ENCODE data around the gene CDK4.

The CDK4 gene

DNA sequence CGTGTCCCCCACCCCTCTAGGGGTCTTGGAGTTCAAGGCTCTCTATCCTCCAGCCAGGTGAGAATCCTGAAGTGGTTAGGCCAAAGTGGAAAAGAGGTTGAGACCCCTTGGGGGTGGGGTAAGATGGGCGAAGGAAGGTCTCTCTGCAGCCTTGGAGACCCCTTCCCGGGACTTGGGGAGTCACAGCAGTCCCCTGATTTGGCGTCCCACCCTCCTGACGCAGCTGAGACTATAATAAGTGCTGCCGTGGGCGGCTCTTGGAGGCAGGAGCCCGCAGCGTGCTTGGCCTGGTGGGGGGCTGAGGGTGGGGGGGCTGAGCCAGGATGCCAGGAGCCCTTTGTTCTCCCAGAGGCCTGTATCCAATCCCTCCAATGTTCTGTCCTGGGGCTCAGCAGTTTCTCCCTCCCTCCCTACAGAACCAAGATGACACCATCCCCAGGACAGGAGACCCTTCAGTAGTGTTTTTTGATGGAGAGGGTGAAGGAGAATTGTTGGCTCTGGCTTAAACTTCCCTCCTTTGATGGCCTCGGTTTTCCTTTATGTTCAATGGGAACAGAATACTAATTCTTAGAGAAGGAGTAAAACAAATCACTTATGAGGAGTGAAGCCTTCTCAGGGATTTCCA lies 12.1 kb downstream of the CDK4 start:
- DNase-seq (ENCODE audit: low read depth, low spot score), result no peak

DNA sequence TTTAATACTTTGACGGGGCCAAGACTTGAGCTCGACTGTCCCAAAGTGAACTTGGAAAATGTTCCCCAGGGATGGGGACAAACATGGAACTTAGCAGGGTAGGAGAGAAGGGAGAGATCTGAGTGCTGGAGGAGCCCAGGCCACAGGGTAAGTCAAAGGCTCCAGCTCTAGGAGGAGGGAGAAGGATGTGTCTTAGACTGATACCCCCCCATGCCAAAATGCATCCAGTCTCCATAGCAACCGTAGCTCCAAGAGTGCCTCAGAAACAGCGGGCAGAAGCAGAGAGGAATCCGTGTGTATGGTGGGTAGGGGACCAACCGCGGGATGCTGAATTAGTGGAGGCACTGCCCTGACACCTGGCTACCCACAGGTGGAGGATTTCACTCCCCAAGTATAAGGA lies 12.7 kb downstream of the CDK4 start:
- DNase-seq (ENCODE audit: low read depth, low spot score), result no peak

DNA sequence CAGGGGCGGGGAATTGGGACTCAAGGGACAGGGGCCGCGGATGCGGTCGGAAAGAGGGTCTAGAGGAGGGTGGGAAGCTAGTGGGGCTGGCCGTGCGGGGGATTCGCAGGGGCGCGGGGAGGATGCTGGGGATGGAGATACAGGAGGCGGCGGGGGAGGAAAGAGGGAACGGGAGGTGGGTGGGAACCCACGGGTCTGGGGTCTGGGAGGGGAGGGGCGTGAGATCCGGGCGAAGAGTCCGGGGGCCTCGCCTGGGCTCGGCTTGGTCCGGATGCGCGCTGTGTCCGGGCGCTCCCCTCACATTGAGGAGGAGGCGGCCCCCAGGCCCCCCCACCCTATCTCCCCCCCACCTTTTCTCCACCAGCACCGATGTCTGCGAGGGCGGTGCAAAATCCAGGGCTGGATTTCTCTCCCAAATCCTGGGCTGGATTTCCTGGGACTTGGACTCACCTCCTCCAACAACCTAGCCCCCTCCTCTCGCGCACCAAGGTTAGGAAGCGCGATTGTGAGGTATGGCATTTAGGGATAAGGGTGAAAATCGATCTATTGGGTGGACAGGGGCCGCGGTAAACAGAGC lies 13.4 kb downstream of the CDK4 start, which contains the start of gene AGAP2:
TSS of gene AGAP2 (minus strand) at position 82 of the 577 bp plus-strand sequence. CDS start 496 bp downstream, outside the sequence.
- DNase-seq (ENCODE audit: low read depth, low spot score), result peak; percentile 64

DNA sequence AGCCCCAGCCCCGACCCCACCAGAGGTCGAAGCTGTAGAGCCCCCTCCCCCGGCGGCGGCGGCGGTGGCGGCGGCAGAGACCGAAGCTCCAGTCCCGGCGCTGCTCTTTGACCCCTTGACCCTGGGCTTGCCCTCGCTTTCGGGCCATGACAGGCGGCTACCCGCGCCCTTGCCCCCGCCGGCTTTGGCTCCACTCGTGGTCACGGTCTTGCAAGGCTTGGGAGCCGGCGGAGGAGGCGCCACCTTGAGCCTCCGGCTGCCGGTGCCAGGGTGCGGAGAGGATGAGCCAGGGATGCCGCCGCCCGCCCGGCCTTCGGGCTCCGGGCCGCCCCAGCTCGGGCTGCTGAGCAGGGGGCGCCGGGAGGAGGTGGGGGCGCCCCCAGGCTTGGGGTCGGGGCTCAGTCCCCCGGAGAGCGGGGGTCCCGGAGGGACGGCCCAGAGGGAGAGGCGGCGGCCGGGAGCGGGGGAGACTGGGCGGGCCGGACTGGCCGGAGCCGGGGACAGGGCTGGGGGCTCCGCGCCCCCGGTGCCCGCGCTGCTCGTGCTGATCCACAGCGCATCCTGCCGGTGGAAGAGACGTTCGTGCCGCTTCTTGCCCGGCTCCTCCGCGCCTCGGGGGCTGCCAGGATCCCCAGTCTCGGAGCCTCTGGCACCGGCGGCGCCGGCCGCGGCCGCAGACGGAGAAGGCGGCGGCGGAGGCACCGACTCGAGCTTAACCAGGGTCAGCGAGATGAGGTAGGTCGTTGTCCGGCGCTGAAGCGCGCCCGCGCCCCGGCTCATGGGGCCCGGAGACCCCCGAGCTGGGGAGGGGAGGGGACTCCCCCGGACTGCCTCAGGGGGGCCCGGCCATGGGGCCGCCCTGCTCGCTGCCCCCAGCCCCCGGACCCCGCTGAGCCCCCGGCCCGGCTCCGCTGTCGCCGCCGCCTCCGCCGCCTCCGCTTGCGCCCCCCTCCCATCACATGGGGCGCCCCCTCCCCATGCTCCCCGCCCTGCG lies 14.3 kb downstream of the CDK4 start:
- DNase-seq (ENCODE audit: low read depth, low spot score), result peak; percentile 61

DNA sequence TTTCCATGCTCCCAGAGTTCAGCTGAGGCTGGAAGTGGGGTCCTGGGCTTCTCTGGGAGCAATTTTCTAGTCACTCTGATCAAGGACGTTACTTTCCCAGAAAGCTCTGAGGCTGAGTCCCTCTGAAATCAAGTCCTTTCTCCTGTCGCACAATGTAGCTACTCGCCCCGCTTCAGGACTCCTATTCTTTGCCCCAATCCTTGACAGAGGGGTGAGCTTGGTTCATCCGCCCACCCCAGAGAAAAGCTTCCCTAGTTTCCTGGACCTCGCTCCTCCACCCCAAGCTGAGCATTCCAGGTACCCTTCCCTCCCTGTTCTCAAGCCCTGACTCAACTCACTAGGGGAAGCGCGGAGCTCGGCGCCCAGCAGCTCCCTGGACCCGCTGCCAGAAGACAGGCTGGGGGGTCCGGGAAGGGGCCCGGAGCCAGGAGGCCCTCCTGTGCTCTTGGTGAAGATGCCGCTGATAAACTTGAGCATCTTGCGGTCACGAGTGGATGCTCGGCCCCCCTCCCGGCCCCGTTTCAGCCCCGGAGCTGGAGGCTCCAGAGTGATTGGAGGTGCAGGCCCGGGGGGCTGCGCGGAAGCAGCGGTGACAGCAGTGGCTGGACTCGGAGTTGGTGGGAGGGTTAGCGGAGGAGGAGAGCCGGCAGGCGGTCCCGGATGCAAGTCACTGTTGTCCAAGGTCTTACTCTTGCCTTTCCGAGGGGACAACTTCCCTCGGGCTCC lies 15.2 kb downstream of the CDK4 start:
- peak; percentile 8 for DNase-seq (ENCODE audit: low read depth, low spot score)

DNA sequence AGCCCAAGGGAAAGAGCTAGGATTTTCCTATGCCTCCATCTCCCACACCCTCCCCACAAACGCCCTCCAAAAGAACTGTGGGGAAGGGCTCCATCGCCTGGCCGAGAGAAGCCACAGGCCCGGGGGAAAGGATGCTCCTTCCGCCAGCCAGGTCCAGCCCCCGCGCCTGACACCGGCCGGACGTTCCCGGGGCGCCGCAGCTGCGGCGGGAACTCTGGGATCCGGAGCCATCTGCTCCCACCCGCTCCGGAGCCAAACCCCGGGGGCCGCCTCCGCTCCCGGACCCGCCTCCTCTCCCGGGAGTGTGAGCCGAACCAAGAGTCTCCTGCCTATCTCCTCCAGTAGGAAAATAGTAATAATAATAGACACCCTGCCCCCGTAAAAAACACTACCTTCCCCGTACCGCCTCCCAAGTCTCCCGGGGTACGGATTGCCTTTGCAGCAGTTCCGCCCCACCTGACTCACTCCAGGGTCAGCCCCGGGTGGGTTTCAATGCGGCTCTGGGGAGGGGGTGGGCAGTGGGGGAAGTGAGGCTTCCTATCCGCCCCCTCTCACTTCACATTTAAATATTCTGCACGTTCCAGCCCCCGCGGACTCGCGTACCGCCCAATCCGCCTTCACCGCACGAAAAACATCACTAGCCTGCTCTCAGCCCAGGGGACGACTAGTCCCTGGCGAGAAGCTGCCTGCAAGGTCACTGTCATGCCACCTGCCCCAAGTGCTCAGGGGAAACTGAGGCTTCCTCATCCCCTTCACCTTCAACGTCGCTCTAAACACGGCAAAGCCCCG lies 16.0 kb downstream of the CDK4 start:
- DNase-seq (ENCODE audit: low read depth, low spot score), result peak; percentile 50

DNA sequence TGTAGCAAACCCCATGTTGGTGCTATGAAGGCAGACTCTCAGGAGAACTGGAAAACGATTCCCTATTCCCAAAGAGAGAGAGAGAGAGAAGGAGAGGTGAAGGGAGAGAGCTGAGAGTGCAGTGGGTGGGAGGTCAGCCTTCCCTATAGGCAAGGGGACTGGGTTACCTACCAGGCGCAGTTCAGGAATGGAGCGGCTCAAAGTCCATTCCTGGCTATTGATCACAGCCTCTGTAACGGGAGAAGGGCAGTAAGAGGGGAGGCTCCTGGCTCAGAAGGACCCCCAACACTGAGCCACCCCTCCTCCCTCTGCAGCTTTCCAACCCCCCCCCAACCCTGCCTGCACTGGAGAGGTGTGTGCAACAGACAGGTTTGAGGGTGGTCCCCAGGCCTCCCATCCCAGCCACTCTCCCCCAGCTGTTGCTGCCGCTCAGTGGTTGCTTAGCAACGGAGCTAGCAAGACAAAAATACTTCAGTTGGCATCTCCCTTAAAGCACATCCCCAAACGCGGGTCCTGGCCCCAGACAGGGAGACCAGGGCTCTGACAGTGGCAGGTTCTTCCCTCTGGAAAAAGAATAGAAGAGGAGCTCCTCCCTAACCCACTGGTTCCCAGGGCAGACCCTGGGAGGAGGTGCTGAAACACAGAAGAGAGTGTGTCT lies 16.8 kb downstream of the CDK4 start:
- DNase-seq (ENCODE audit: low read depth, low spot score), result peak; percentile 11

DNA sequence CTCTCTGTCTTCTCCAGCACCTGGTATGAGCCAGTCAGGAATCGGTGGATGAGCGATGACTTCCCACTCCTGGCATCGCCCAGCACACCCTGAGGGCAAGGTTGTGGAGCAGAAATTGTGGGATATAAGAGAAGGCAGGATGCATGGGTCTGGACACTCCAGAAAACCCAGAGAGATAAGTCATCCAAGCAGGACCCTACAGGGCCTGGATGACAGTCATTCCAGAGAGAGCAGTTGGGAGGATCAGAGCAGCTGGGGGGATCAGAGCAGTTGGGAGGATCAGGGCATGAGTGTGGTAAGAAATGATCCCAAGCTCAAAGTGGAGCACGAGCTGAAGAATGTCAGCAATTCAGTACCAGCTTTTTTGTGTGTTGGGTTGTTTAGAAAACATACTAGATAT lies 17.5 kb downstream of the CDK4 start:
- no peak for DNase-seq (ENCODE audit: low read depth, low spot score)

DNA sequence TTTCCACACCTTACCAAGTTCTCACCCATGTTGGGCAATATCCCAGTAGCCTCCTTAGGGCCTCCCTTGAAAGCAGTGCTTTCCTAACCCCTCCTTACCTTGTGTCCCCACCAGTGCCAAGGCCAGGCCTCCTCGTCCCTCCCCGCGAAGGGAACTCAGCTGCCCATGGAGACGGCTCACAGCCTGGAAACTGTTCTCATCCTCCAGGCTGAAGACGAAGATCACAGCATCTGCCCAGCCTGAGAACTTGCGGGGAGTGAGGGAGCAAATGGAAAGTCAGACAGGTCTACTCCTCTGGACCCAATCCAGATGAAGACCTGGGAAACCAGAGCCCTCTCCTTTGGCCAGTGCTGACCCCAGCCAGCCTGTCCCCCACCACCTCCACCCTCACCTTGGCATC lies 18.2 kb downstream of the CDK4 start:
- DNase-seq (ENCODE audit: low read depth, low spot score), result no peak

DNA sequence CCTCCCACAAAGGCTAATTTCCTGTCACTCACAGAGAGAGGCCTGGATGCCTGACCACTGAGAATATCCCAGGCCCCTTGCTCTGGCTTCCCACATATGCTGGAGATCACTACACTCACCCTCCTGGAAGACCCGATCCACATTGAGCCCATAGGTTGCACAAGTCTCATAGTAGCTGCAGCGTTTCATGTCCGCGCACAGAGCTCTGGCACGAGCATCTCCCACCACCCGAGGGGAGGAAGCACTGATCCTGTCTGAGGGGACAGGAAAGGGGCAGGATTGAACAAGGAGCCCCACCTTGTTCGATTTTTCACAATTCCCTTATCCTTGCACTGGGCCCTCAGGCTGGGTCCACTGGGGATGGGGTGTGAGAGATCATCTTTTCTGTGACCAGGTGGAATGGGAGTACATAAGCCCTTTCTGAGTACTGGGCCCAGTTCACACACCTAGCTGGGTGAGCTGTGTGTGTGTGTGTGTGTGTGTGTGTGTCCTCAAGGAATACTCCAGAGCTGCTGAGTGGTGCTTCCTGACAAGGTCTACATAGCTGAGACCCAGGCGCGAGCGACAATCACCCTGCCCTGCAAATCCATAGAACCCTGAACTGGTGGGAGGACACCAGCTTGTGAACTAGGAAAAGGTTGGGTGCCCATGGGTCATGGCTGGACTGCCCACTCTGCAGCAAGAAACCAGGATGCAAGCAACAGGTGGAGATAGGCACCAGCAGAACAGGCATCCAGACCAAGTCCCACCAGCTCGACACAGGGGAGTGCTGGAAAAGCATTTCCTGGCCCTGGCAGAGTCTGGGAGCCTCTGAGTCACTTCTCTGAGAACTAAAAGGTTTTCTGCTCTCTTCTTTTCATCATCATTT lies 19.1 kb downstream of the CDK4 start:
- DNase-seq (ENCODE audit: low read depth, low spot score), result no peak

DNA sequence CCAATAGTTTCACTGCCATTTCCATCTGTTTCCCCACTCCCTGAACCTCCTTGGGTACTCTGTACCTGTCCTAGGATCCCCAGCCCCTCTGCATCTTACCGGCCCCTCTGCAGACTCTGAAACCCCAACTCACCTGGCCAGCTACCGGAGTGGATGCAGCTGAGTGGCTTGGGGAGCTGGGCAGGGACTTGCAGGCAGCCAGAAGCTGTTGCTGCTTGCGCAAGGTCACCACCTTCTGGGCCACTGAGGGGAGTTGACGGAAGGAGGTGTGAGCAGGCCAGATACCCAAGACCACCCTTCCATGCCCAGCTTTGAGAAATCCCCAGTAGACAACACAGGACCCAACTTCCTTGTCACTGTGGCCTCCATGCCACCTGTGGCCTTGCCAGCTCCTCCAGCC lies 19.8 kb downstream of the CDK4 start:
- no peak for DNase-seq (ENCODE audit: low read depth, low spot score)

DNA sequence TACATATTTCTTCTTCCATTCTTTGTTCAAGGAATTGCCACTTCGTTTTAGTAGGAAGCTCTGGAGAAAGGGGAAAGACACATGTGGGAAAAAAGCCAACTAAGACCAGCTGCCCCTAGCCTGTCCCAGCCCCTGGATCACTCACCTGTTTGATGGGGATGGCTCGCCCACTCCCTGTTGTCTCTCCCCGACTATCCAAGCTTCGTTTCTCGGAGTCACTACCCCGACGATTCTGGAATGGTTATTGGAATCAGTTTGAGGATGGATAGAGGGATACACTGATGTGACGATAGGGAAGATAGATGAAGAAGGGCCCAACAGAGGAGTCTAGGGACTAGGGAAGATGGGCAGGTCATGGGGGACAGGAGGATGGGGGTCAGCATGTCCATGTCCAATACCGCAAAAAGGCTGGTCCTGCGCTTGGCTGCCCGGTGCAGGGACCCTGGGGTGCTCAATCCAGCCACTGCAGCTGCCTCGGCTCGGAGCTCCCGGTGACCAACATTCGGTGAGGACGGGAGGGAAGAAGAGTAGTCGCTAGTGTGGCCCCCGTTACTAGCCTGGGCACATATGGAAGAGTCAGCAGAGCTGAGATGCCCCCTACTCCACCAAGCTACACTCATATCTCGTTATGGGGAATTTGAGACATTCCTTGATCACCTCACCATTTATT lies 20.6 kb downstream of the CDK4 start:
- no peak for DNase-seq (ENCODE audit: low read depth, low spot score)

DNA sequence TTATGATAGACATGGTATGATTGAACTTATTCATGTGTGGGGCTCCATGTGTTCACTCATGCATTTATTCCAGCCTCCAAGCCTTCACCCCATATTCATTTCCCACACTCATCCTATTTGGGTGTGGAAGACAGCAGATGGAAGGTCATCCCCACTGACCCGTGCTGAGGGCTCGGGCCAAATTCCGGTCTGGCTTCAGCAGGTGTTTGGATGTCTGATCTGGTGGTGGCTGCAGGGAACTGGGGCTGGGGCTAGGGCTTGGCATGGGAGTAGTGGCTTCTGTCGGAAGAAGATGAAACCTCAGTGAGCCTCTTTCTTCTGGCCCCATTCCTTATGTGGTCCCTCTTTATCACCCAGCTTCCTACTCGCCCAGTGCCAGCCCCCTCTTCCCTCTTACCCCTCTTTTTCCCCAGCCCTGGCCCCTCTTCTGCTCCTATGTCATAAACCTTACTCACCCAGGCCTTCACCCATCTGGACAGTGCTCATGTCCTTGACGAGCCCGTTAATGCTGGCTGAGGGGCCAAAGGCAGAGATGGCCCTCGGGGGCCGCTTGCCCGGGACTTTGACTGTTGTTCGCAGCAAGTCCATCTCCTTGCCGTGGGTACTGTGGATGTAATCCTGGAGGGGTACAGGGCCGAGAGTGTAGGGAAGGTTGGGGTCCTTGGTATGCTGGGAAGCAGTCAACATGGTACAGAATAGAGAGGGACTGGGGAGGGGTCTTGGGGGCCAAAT lies 21.6 kb downstream of the CDK4 start:
- DNase-seq (ENCODE audit: low read depth, low spot score), result no peak

DNA sequence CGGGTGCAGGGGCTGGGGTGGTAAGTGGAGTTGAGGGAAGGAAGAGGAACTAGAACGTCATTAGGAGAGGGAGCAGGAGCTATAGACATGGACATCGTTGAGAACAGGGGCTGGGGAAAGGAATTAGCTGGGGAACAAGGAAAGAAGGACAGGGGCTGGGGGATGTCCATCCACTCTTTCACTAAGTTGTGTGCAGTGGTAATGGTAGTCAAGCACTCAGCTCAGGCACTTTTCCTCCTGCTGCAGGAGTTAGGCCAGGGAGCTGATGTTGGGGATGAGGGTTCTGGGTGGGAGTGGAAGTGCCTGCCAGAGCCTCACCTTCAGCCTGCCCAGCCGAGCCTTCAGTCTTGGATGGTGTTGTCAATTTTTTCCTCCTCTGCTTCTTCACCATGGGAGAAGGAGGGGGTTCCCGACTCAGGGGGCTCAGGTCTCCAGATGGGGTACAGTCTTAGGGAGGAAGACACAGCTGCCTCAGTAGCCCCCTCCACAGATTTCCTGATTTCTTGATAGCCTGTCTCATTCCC lies 22.7 kb downstream of the CDK4 start:
- no peak for DNase-seq (ENCODE audit: low read depth, low spot score)

DNA sequence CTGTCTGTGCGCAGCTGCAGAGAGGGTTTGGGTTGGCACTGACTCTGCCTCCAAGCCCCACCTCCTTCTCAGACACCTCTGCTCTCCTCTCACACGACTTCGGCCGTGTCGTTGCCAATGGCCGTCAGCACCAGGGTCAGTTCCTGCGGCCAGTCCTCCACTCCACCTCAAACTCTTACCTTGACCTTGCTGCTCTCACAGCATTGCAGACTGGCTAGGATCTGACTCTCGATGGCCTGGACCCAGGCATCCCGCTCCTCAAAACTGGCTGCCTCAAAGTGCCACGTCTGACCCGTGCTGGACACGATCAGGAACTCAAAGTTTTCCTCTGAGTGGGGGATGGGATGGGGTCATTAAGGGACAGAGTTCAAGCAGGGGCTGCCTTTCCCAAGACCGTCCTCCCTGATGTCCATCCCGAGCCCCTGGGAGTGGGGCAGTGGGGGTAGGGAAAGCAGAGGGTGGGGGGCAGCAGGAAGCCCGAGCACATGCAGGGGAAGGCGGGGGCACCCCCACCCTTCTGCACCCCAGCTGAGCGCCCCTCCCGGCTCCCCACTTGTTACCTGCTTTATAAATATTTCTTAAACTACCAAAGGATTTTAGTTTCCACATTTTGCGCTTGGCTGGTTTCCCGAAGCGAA lies 24.2 kb downstream of the CDK4 start:
- DNase-seq (ENCODE audit: low read depth, low spot score), result peak; percentile 28

DNA sequence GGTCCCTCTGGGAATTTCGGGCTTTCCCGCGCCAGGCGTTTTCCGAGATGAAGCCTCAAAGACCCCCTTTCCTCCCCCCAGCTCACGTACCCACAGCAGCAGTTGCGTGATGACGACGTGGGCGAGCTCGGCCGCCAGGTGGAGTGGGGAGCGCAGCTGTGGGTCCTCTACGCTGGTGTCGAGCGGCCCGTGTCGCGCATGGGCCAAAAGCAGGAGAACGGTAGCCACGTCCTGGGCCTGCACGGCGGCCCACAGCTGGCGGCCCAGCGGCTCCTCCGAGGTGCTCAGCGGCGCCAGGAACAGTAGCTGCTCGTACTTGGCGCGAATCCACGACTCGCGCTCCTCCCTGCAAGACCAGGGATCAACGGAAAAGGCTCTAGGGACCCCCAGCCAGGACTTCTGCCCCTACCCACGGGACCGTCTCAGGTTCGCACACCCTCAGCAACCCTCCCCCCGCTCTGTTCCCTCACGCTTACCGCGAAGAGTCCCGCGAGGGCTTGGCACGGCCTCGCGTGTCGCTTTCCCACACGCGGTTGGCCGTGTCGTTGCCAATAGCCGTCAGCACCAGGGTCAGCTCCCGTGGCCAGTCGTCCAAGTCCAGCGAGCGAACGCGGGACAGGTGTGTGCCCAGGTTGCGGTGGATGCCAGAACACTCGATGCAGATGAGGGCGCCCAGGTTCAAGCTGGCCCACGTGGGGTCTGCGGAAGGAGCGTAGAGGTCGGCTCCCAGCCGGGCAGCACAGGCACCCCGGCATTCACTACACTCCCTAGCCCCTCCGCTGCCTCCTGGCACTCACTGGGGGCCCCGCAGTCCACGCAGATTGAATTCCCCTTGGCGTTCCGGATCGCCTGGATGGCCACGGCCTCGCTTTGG lies 25.0 kb downstream of the CDK4 start:
- DNase-seq (ENCODE audit: low read depth, low spot score), result peak; percentile 55
